ENCODE measurements around the gene KAZN.

KAZN gene

GRCh38 chr1:14668538-14668937 is 70.1 kb downstream of the KAZN start:
- DNase-seq (ENCODE audit: low read depth), result no peak
- no peak overlapping the region for H3K4me3 ChIP-seq (ENCODE audit: control insufficient read depth, low read depth, low read length)
- TF ChIP-seq CTCF (conservative IDR thresholded peaks at IDR 0.05; ENCODE audit: control insufficient read depth, insufficient read depth, low read depth, low read length), result no peak

- H3K4me3 ChIP-seq (ENCODE audit: control insufficient read depth, low read depth, low read length), result no peak overlapping the region
- DNase-seq (ENCODE audit: low read depth), result no peak
- TF ChIP-seq CTCF (conservative IDR thresholded peaks at IDR 0.05; ENCODE audit: control insufficient read depth, insufficient read depth, low read depth, low read length), result no peak
These were observed 73.5 kb downstream of the KAZN start for GRCh38 chr1:14672005-14672404.

DNA sequence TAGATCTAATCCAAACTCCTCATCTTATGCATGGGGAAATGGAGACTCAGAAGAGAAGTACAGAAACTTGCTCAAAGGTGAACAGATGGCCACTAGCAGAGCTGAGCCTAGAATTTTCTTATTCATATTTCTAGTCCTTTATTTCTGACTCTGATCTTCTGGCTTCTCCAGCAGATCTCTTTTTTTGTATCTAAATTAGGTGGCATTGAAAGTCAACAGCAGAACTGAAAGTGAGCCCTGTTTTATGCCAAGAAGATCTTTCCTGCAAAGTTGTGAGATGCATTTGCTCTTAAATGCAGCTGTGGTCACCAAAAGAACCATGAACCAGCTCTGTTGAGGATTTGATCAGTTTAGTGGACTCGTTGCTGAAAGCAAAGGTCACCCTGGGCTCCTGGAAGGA is 75.5 kb downstream of the KAZN start:
- DNase-seq (ENCODE audit: low read depth), result no peak
- TF ChIP-seq CTCF (conservative IDR thresholded peaks at IDR 0.05; ENCODE audit: control insufficient read depth, insufficient read depth, low read depth, low read length), result no peak
- H3K4me3 ChIP-seq (ENCODE audit: control insufficient read depth, low read depth, low read length), result no peak overlapping the region

GRCh38 chr1:14676400-14676799 is 77.9 kb downstream of the KAZN start:
- TF ChIP-seq CTCF (conservative IDR thresholded peaks at IDR 0.05; ENCODE audit: control insufficient read depth, insufficient read depth, low read depth, low read length), result no peak
- no peak for DNase-seq (ENCODE audit: low read depth)
- no peak overlapping the region for H3K4me3 ChIP-seq (ENCODE audit: control insufficient read depth, low read depth, low read length)

DNA sequence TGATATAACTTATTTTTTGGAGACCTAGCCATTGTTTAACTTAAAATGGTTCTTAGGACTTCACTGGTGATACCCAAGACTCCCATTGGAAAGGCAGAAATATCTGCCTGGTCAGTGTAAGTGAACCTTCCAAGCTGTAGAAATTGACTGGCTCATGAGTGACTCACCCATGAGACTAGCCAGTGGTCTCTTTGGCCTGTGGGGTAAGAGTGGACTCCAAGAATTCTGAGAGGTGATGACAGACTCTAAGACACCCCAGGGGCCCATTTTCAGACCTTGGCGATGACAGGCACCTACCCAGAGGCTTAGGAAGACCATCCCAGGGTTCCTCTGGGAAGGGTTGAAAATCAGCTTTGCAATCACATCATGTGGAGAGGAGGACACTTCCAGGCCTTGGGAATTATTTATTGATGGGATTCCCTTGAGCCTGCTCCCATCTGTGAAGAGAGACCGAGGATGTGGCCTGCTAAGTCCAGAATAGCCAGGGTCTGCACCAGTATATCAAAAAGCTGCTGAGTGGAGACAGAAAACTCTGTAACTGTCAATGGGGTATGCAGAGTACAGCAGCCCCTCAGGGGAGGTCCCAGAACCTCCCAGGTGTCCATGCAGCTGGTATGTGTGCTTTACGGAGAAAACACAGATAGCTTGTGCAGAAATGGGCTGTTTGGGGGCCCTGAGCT is 78.9 kb downstream of the KAZN start:
- H3K4me3 ChIP-seq (ENCODE audit: control insufficient read depth, low read depth, low read length), result no peak overlapping the region
- DNase-seq (ENCODE audit: low read depth), result peak; percentile 68
- TF ChIP-seq CTCF (conservative IDR thresholded peaks at IDR 0.05; ENCODE audit: control insufficient read depth, insufficient read depth, low read depth, low read length), result no peak

DNA sequence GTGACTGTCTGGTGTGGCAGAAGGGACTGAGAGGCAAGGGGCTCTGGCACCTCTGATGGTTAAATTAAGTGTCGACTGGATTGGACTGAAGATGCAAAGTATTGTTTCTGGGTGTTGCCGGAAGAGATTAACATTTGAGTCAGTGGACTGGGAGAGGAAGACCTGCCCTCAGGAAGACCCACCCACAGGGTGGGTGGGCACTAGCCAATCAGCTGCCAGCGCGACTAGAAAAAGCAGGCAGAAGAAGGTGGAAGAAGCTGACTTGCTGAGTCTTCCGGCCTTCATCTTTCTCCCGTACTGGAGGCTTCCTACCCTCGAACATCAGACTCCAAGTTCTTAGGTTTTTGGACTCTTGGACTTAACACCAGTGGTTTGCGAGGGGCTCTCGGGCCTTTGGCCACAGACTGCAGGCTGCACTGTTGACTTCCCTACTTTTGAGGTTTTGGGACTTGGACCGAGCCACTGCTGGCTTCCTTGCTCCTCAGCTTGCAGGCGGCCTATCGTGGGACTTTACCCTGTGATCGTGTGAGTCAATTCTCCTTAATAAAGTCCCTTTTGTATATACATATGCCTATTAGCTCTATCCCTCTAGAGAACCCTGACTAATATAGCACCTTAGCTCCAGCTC is 79.6 kb downstream of the KAZN start:
- TF ChIP-seq CTCF (conservative IDR thresholded peaks at IDR 0.05; ENCODE audit: control insufficient read depth, insufficient read depth, low read depth, low read length), result no peak
- DNase-seq (ENCODE audit: low read depth), result no peak

More for the DNA sequence above, 79.6 kb downstream of the KAZN start:
- no peak overlapping the region for H3K4me3 ChIP-seq (ENCODE audit: control insufficient read depth, low read depth, low read length)

All from fibroblast of mammary gland (primary cell).